ENCODE measurements around the gene RNF149.

Gene RNF149

GRCh38 chr2:101305492-101306078 lies 2.9 kb downstream of the RNF149 start:
- TF ChIP-seq CTCF (IDR thresholded peaks at IDR 0.05; ENCODE audit: low read depth, low read length), result no peak
- peak overlapping the region; percentile 9 to 79 for H3K4me3 ChIP-seq (replicated peaks in 1 of 2; ENCODE audit: low read depth in 2 of 2, low read length in 2 of 2)
- peak; percentile 53 to 71 for DNase-seq (ENCODE audit: low read depth in 2 of 2)

- DNase-seq (ENCODE audit: low read depth in 2 of 2), result no peak
- no peak for TF ChIP-seq CTCF (IDR thresholded peaks at IDR 0.05; ENCODE audit: low read depth, low read length)
- H3K4me3 ChIP-seq (replicated peaks in 1 of 2; ENCODE audit: low read depth in 2 of 2, low read length in 2 of 2), result no peak overlapping the region
Observed at GRCh38 chr2:101305035-101305434, 3.5 kb downstream of the RNF149 start.

- TF ChIP-seq CTCF (IDR thresholded peaks at IDR 0.05; ENCODE audit: low read depth, low read length), result no peak
- DNase-seq (ENCODE audit: low read depth in 2 of 2), result no peak
- H3K4me3 ChIP-seq (replicated peaks in 1 of 2; ENCODE audit: low read depth in 2 of 2, low read length in 2 of 2), result no peak overlapping the region
Observed at GRCh38 chr2:101303688-101304087, 4.8 kb downstream of the RNF149 start.

GRCh38 chr2:101302016-101302415 lies 6.5 kb downstream of the RNF149 start:
- H3K4me3 ChIP-seq (replicated peaks in 1 of 2; ENCODE audit: low read depth in 2 of 2, low read length in 2 of 2), result no peak overlapping the region
- no peak for DNase-seq (ENCODE audit: low read depth in 2 of 2)
- TF ChIP-seq CTCF (IDR thresholded peaks at IDR 0.05; ENCODE audit: low read depth, low read length), result no peak

GRCh38 chr2:101300836-101301235 lies 7.7 kb downstream of the RNF149 start:
- DNase-seq (ENCODE audit: low read depth in 2 of 2), result no peak
- TF ChIP-seq CTCF (IDR thresholded peaks at IDR 0.05; ENCODE audit: low read depth, low read length), result no peak
- no peak overlapping the region for H3K4me3 ChIP-seq (replicated peaks in 1 of 2; ENCODE audit: low read depth in 2 of 2, low read length in 2 of 2)

GRCh38 chr2:101300164-101300563 lies 8.3 kb downstream of the RNF149 start:
- no peak for DNase-seq (ENCODE audit: low read depth in 2 of 2)
- no peak overlapping the region for H3K4me3 ChIP-seq (replicated peaks in 1 of 2; ENCODE audit: low read depth in 2 of 2, low read length in 2 of 2)
- TF ChIP-seq CTCF (IDR thresholded peaks at IDR 0.05; ENCODE audit: low read depth, low read length), result no peak

- no peak for TF ChIP-seq CTCF (IDR thresholded peaks at IDR 0.05; ENCODE audit: low read depth, low read length)
- DNase-seq (ENCODE audit: low read depth in 2 of 2), result no peak
- no peak overlapping the region for H3K4me3 ChIP-seq (replicated peaks in 1 of 2; ENCODE audit: low read depth in 2 of 2, low read length in 2 of 2)
Observed at GRCh38 chr2:101299604-101300003, 8.9 kb downstream of the RNF149 start.
